GM15510 (cell line): ENCODE data around the gene CEBPA.
A peak's percentile ranks its signal among the peaks of the same experiment; 100 is the strongest.

Experiments used
- POLR2A ChIP-seq: IDR thresholded peaks from 3 replicates; pipeline ENCODE4 v1.6.1; 2011; ENCODE audit warnings: borderline replicate concordance; ENCODE audit not compliant: insufficient read length; ENCODE audit errors: extremely low read depth

The CEBPA gene

GRCh38 chr19:33302175-33302973 is at the start of gene CEBPA:
TSS of gene CEBPA (minus strand) at chr19:33302534. CDS start at chr19:33302414, 120 bp downstream.
- peak; percentile 54 for TF ChIP-seq POLR2A

- no peak for TF ChIP-seq POLR2A
Observed at GRCh38 chr19:33350538-33351309, 48.4 kb upstream of the CEBPA start.

- TF ChIP-seq POLR2A: no peak
Observed at GRCh38 chr19:33349319-33350289, 47.3 kb upstream of the CEBPA start.

GRCh38 chr19:33348301-33349010 is 46.1 kb upstream of the CEBPA start:
- no peak for TF ChIP-seq POLR2A

GRCh38 chr19:33347300-33347699 is 45.0 kb upstream of the CEBPA start:
- no peak for TF ChIP-seq POLR2A

GRCh38 chr19:33346665-33347064 is 44.3 kb upstream of the CEBPA start:
- no peak for TF ChIP-seq POLR2A

- no peak for TF ChIP-seq POLR2A
Observed at GRCh38 chr19:33345163-33345562, 42.8 kb upstream of the CEBPA start.

GRCh38 chr19:33344573-33344925 is 42.2 kb upstream of the CEBPA start:
- TF ChIP-seq POLR2A: no peak

- TF ChIP-seq POLR2A: no peak
Observed at GRCh38 chr19:33343859-33344572, 41.7 kb upstream of the CEBPA start.

GRCh38 chr19:33343301-33343700 is 41.0 kb upstream of the CEBPA start:
- no peak for TF ChIP-seq POLR2A

GRCh38 chr19:33340991-33341390 is 38.7 kb upstream of the CEBPA start:
- no peak for TF ChIP-seq POLR2A

GRCh38 chr19:33339016-33339984 is 37.0 kb upstream of the CEBPA start:
- no peak for TF ChIP-seq POLR2A
